HG02870 (cell line): Measurements from ENCODE around the gene TEX264.

ENCODE experiments used
- ATAC-seq: cut with Tn5 transposase; IDR thresholded peaks from one replicate; pipeline ENCODE4 v1.9.1; 2021; ENCODE audit warnings: mild to moderate bottlenecking, moderate library complexity; ENCODE audit not compliant: unreplicated experiment

Gene TEX264

GRCh38 chr3:51691949-51692348 is 20.9 kb downstream of the TEX264 start:
- ATAC-seq, result no peak

- ATAC-seq, result no peak
Observed at GRCh38 chr3:51692980-51693395, 21.9 kb downstream of the TEX264 start.

- no peak for ATAC-seq
Observed at GRCh38 chr3:51696954-51697353, 25.9 kb downstream of the TEX264 start.

GRCh38 chr3:51698209-51698608 is 27.2 kb downstream of the TEX264 start:
- ATAC-seq, result no peak

GRCh38 chr3:51700403-51700802 is 29.4 kb downstream of the TEX264 start:
- no peak for ATAC-seq

GRCh38 chr3:51702156-51702555 is 31.1 kb downstream of the TEX264 start:
- no peak for ATAC-seq

- ATAC-seq, result no peak
Observed at GRCh38 chr3:51703068-51703760, 32.2 kb downstream of the TEX264 start.

- no peak for ATAC-seq
Observed at GRCh38 chr3:51703761-51704510, 32.9 kb downstream of the TEX264 start.

GRCh38 chr3:51704511-51704950 is 33.5 kb downstream of the TEX264 start:
- ATAC-seq, result no peak

GRCh38 chr3:51705276-51706020 is 34.4 kb downstream of the TEX264 start:
- no peak for ATAC-seq

- no peak for ATAC-seq
Observed at GRCh38 chr3:51706021-51706485, 35.0 kb downstream of the TEX264 start.

- ATAC-seq, result no peak
Observed at GRCh38 chr3:51706788-51707731, 36.0 kb downstream of the TEX264 start, which contains the start of gene GRM2. TSS of gene GRM2 (plus strand) at chr3:51707068. CDS start at chr3:51708984, 1,916 bp downstream.

GRCh38 chr3:51708216-51708845 is 37.3 kb downstream of the TEX264 start:
- no peak for ATAC-seq

GRCh38 chr3:51709004-51709420 is 38.0 kb downstream of the TEX264 start:
- ATAC-seq, result no peak

- ATAC-seq, result no peak
Observed at GRCh38 chr3:51709675-51710074, 38.6 kb downstream of the TEX264 start.

GRCh38 chr3:51710631-51711351 is 39.7 kb downstream of the TEX264 start:
- ATAC-seq, result no peak

- ATAC-seq, result no peak
Observed at GRCh38 chr3:51711352-51712037, 40.4 kb downstream of the TEX264 start.

GRCh38 chr3:51712038-51712420 is 41.0 kb downstream of the TEX264 start:
- no peak for ATAC-seq

- no peak for ATAC-seq
Observed at GRCh38 chr3:51712511-51712931, 41.5 kb downstream of the TEX264 start.
